Activated CD8-positive, alpha-beta memory T cell treated with anti-CD3 and anti-CD28 coated beads for 36 hours (primary cell): ENCODE measurements around the gene SLC39A10. TPM values are rescaled to one million over a fixed set of nuclear protein-coding genes. Genes with fewer than 3 reads are reported as not detected.

ENCODE experiments used
- CTCF ChIA-PET: fragments of 350-600 bp; sonication (Branson Sonifier 250); formaldehyde crosslinking; loops from one replicate; lab custom pipeline; 2021; ENCODE audit warnings: antibody characterized with exemption; lab: Charles Lee
- POLR2A ChIA-PET: fragments of 350-600 bp; sonication (Branson Sonifier 250); formaldehyde crosslinking; loops from one replicate; lab custom pipeline; 2021; ENCODE audit warnings: antibody characterized with exemption; lab: Charles Lee
- total RNA-seq, 2 experiments: library from RNA; stranded (reverse); gene quantifications; one replicate each; pipeline ENCODE4 v1.2.3, GENCODE V29; 2021

SLC39A10 gene
- total RNA-seq, 2 experiments from 2014 or later, result 25.0 to 30.7 TPM

DNA sequence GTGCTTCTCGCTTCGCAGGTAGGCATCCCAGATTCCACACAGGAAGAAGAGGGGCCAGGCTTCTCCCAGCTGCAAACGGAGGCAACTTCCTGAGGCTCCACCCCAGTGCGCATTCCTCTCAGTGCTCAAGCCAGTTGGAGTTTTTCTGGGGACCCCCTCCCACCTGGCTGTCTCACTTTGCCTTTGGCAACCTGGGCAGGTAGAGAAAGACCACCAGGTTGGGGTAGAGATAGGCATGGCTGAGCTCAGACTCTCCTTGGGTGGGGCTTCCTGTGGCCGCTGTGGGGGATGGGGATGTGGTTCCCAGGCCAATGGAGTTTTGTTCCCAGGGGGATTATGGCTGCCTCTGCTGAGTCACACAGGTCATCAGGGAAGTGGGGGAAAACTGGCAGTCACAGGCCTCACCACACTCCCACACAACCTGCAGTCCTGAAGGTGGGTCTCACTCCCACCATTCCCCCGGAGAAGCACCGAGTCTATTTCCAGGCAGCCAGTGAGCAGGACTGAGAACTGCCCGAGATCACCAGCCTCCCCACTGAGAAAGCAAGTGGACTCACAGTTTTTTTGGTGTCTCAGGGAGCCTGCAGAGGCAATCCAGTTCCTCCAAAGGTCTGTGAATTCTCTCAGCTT is 38.1 kb downstream of the SLC39A10 start:
- ChIA-PET CTCF (no interaction called here), POLR2A (no interaction called here)

DNA sequence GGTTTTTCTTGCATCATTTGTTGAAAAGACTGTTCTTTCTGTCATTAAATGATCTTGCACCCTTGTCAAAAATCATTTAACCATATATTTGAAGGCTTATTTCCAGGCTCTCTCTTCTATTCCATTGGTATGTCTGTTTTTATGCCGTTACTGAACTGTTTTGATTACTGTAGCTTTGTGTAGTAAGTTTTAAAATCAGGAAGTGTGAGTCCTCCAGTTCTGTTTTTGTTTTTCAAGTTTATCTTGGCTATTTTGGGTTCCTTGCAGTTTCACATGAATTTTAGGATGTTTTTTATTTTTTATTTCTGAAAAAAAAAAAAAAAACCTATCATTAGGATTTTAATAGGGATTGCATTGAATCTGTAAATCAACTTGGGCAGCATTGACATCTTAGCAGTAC is 39.0 kb downstream of the SLC39A10 start:
- ChIA-PET POLR2A (no interaction called here), CTCF (no interaction called here)

DNA sequence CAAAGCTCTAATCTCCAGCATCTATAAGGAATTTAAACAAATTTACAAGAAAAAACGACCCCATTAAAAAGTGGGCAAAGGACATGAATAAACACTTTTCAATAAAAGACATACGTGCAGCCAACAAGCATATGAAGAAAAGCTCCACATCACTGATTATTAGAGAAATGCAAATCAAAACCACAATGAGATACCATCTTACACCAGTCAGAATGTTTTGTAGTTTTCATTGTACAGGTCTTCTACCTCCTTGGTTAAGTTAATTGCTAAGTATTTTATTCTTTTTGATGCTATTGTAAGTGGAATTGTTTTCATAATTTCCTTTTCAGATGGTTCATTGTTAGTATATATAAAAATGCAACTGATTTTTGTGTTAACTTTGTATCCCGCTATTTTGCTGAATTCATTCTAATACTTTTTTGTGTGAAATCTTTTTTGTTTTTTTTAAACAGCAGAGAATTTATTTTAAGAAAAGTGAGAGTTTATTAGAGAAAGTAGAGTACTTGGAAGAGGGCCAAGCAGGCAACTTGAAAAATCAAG is 40.7 kb downstream of the SLC39A10 start:
- CTCF ChIA-PET, result no interaction called here
- POLR2A ChIA-PET, result no interaction called here

DNA sequence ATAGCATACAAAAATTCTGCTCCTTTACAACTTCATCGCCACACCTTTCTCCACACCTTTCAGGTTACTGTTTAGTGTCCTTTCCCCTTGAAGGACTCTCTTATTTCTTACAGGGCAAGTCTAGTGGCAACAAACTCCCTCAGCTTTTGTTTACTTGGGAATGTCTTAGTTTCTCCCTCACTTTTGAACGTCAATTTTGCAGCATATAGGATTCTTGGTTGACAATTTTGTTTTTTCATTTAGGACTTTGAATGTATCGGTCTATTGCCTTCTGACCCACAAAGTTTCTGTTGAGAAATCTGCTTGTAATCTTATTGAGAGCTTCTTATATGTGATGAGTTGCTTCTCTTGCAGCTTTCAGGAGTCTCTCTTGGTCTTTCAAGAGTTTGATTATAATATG is 43.5 kb downstream of the SLC39A10 start:
- POLR2A ChIA-PET, result no interaction called here

DNA sequence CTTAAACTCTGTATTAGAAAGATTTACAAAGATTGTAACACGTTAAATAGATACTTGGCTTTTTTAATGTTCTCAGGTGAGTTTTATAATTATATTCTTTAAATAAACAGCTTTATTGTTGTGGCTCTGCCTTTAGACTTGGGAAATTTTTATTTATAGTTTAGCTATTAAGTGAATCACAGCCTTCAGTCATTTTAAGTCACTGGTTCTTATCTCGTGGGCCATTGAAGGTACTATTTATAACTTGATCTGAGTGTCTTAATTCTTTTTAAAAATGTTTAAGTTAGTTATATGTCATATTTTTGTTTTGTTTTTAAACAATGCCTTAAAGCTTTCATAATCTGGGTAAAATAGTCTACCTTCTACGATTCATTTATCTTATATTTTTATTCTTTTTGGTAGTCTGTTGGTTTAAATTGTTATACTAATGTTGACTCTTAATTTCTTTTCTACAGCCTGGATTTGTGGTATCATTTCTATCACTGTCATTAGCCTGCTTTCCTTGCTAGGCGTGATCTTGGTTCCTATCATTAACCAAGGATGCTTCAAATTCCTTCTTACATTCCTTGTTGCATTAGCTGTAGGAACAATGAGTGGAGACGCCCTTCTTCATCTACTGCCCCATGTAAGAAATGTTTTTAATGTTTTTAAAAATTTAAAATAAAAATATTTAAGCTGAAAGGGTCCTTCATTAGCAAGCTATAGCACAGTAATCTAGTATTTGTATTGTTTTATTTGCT is 49.3 kb downstream of the SLC39A10 start:
- CTCF ChIA-PET, result interaction anchor here (0.6 kb wide), 1 partner anchor 29 kb away, joined by 4 read pairs; no protein-coding TSS in a partner anchor

More for the DNA sequence above, 43.5 kb downstream of the SLC39A10 start:
- CTCF ChIA-PET, result no interaction called here

DNA sequence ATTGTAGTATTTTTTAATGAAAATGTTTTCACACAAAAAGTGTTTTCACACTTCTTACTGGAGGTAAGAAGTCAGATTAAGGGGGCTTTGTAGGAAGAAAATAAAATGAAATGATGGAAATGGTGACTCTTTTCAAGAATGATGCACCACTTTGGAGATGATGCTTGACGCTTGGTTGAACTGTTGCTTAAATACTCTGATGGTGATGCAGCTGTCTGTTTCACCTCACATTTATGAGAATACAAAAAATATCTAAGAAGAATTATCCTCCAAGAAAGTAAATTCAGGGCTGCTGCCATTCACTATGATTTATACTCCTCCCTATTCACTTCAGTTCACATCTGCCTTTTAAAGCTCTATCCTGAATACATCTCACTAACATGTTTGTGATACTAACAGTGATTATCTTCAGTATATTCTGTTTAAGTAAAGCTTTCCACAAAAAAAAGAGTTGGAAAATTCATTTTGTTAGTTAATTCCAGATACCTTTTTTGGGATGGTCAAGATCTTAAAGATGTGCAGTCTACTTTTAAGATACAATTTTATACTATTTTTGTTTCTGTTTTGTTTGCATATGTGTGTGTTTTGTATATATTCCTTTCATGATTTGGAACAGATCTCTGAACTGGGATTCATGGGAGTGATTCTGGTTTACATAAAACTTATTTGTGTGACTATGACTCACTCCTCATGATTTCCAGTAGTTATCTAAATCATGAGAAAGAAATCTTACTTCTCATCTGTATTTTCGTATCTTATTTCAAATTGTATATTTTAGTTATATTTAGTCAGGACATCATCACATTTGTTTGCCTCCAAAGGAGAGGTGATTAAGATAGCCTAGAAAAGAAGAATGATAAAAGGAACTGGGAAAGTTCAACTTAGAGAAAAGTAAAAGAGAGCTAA is 53.1 kb downstream of the SLC39A10 start:
- ChIA-PET POLR2A (no interaction called here), CTCF (interaction anchor here (1.1 kb wide), 1 partner anchor 10 kb away, joined by 3 read pairs; no protein-coding TSS in a partner anchor)

More for the DNA sequence above, 49.3 kb downstream of the SLC39A10 start:
- POLR2A ChIA-PET, result no interaction called here

DNA sequence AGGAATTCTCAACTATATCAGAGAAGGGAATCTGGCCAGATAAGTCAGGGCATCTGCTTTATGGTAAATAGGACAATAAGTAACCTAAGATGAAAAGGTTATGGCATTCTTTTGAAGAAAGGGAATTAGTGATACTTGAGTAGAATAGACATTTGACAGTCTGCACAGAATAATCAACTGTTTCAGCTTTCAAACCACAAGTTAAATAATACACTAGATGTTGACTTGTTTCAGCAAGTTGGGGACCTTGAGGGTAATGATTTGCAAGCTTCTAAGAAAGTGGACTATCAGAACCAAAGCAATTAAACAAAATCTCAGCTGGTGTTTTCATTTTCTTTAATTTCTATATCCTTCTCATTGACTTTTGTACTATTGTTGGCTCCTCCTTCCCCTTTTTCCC is 54.5 kb downstream of the SLC39A10 start:
- POLR2A ChIA-PET, result no interaction called here
- CTCF ChIA-PET, result interaction anchor here (1.1 kb wide), 1 partner anchor 9 kb away, joined by 3 read pairs; no protein-coding TSS in a partner anchor

DNA sequence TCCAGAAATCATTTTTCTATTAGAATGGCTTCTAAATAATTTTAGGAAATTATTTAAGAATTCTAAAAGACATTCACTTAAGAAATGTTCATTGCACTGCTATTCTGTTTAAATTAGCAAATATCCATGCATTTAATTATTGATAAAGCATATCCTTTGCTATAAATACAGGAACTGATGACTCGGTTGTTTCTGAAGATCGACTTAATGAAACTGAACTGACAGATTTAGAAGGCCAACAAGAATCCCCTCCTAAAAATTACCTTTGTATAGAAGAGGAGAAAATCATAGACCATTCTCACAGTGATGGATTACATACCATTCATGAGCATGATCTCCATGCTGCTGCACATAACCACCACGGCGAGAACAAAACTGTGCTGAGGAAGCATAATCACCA is 59.4 kb downstream of the SLC39A10 start:
- CTCF ChIA-PET, result no interaction called here
- POLR2A ChIA-PET, result no interaction called here

DNA sequence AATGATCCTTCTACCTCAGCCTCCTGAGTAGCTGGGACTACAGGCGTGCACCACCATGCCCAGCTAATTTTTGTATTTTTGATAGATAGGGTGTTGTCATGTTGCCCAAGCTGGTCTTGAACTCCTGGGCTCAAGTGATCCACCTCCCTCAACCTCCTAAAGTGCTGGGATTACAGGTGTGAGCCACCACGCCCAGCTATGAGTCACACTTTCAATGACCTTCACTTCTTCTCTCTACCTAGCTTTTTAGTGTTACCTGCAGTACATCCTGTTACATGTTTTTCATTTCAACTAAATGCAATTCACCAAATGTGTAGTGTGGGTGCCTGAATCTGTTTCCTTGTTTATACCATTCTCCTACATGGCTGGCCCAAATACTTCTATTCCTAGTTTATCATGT is 64.0 kb downstream of the SLC39A10 start:
- POLR2A ChIA-PET, result no interaction called here
- CTCF ChIA-PET, result interaction anchor here (1.2 kb wide), 1 partner anchor 10 kb away, joined by 3 read pairs; no protein-coding TSS in a partner anchor

DNA sequence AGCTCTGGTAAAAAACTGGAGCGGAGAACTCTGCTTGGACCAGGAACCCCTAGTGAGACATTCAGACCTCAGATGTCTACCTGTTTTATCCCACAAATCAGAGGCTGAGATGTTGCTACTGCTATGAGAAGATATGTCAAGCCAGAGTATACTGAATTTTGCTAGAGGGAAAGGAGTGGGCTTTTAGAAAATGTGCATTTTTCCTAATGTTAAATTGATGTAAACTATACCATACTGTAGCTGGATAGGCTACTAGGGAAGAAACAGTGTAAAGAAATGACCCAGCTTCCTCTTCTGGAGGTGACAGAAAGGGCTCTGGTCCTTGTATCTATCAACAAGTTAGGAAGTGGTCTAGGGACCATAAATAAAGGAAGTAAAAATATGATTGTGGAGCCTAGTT is 65.0 kb downstream of the SLC39A10 start:
- CTCF ChIA-PET, result no interaction called here

DNA sequence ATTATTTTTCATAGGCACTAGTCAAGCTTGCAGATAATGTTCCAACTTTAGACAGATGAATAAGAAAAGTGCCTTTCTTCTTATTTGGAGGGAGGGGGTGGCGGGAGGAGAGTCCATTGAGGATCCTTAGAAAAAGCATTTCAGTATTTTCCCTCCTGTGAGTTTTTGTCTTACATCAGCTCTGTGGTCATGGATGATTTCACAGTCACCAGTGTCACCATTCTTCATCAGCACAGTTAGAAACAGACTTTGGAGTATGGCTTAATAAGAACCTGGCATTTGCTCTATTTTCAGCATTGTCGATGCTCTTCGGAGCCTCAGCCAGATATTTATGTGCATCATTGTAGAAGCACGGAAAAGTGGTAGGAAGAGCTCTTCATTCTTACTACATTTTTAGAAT is 70.1 kb downstream of the SLC39A10 start:
- CTCF ChIA-PET, result no interaction called here
- POLR2A ChIA-PET, result no interaction called here

More for the DNA sequence above, 65.0 kb downstream of the SLC39A10 start:
- POLR2A ChIA-PET, result no interaction called here

DNA sequence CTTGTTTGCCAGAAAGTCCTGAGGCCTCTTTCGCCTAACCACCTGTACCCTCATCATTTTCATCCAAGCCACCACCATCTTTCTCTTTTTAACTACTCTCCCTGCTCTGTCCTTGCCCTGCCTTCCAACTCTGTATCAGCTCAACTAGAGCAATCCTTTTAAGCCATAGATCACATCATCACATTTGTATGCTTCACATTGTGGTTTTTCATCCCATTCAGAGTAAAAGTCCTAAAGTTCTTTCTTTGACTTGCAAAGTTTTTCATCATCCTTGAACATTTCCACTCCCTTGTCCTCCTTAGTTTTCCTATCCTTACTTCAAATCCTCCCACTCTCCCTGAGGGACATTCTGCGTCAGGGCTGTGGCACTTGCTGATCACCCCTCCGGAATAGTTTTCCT is 73.9 kb downstream of the SLC39A10 start:
- ChIA-PET POLR2A (no interaction called here), CTCF (no interaction called here)

DNA sequence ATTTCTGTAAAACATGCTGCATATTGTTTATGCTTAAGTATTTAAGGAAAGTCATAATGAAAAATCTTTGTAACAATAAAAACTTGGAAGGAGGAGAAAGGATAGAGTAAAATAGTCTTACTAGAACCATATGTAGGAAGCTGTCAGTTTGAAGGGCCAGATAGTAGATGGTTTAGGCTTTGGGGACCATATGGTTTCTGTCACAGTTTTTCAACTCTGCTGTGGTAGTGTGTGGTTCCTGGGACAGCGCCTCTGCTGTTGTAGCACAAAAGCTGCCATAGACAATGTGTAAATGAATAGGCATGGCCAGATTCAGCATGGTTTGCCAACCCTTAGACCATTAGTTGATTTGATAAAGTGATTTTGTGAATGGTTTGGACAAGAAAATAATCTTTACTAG is 75.5 kb downstream of the SLC39A10 start:
- CTCF ChIA-PET, result no interaction called here
- POLR2A ChIA-PET, result no interaction called here

DNA sequence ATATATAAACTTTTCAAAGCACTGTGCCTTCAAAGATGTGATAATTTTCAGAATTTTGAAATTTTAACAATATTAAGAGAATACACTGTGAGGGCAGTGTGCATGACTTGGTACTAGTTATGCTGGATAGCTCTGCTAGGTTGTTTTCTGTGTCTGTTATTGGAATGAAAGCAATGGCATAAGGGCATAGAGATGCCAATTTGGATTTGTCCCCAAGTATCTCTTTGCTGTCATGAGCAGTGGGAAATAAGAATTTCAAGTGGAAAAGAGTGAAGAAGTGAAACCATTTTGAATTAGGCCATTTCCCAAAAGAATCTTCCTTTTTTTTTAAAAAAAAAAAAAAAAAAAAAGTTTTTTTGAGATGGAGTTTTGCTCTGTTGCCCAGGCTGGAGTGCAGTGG is 76.8 kb downstream of the SLC39A10 start:
- POLR2A ChIA-PET, result no interaction called here
- CTCF ChIA-PET, result no interaction called here

DNA sequence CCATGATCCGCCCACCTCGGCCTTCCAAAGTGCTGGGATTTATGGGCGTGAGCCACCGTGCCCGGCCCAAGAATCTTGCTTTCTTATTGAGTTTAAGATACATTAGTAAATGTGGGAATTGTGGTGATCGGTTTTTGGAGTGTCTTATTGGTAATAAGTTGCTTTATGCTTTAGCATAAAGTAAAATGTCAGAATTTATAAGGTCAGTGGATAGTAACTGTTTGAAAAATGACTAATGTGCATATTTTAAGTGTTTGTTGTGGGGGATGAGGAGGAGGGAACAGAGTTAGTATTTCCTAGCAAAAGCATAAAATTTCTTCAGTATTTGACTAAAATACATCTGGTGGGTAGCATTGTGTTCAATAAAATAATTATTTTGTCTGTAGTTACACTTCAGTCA is 77.4 kb downstream of the SLC39A10 start:
- POLR2A ChIA-PET, result no interaction called here

DNA sequence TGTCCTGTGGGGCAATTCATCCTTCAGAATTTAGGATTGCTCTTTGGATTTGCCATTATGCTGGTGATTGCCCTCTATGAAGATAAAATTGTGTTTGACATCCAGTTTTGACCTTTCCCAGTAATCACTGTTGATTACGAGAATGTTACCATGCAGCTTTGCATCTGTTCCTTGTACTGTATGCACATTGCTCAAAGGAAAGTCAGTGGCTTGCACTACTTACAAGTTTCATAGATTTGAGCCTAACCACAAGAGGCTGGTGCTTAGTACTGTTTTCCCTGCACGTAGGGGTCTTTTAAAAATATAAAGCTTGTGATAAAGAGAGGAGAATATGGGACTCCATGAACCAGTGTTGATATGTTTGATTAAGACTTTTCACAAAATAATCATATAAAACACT is 77.9 kb downstream of the SLC39A10 start:
- CTCF ChIA-PET, result no interaction called here
- POLR2A ChIA-PET, result no interaction called here

More for the DNA sequence above, 77.4 kb downstream of the SLC39A10 start:
- CTCF ChIA-PET, result no interaction called here

DNA sequence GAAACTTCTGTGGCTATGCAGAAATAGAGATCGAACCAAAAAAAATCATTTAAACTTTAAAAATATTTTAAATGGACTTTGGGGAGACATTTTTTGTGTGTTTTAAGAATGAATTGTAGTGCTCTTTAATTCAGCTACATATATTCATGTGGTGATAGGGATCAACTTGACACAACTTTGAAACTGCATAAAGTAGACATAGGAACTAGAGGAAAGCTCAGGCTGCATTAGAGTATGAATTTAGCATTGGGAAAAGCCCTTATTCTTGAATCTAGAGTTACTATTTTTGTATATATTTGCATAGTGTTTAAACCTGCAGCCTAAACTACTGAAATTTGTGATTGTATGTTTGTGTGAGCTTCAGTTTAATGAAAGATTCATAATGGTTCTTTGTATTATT is 78.3 kb downstream of the SLC39A10 start:
- CTCF ChIA-PET, result no interaction called here
- POLR2A ChIA-PET, result no interaction called here

DNA sequence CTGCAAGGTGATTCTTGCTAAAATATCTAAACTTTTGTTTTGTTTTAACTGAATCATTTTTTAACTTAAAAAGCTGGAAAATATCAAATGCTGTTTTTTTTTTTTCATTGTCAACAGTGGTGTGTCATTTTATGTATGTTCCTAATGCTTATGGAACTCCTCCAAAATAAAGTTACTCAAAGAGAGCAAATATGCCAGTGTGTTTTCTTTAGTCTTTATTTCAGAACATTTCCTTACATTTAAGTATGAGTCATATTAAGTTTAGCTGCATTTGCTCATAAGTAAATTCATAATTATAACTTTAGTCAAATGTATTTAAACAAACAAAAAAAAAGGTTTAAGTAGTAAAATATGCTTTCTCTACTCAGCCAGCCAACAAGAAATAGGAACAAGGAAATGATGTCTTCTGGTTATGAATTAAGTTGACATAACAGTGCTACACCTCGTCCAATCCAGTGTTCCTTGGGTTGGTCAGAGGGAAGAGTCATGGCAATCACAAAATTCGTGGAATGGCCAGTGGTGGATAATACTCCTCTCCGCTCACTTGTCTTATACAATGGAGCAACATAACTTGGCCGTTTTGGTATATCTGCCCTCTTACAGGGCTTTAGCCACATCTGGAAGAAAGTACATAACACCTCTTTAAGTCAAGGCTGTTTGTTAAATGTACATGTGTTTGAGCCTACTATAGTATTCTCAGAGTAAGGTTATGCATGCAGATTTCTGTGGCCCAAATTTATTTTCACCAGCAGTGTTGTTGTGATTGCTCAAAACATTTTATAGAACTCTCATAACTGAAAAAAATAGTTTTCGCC is 80.7 kb downstream of the SLC39A10 start:
- CTCF ChIA-PET, result no interaction called here
- POLR2A ChIA-PET, result no interaction called here

DNA sequence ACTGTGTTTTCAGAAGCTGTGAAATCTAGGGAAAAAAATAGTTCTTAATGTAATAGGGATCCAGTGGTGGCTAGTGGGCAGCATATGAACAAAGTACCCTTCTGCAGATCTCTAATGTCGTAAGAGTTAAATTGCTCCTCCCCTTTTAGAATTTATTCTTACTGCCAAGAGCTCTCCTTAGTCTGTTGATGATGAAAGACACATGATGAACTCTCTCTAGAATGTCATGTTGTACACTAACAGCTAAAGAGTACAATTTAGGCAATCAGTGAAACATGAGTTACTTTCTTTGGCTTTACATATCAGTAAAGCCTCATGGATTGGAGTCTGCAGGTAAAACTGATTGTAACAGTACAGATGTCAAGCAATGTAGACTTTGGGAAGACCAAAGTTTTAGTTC is 84.2 kb downstream of the SLC39A10 start:
- CTCF ChIA-PET, result no interaction called here

More for the DNA sequence above, 84.2 kb downstream of the SLC39A10 start:
- POLR2A ChIA-PET, result no interaction called here
